ENCODE measurements around the gene XYLT2. TPM values are rescaled to one million over a fixed set of nuclear protein-coding genes. Genes with fewer than 3 reads are reported as not detected.

XYLT2 gene
- total and polyA plus RNA-seq, 2 of the 13 experiments (the other 11 are each of a cell fraction or from before 2014, with no cell fraction given) = 17.0 to 22.1 TPM

DNA sequence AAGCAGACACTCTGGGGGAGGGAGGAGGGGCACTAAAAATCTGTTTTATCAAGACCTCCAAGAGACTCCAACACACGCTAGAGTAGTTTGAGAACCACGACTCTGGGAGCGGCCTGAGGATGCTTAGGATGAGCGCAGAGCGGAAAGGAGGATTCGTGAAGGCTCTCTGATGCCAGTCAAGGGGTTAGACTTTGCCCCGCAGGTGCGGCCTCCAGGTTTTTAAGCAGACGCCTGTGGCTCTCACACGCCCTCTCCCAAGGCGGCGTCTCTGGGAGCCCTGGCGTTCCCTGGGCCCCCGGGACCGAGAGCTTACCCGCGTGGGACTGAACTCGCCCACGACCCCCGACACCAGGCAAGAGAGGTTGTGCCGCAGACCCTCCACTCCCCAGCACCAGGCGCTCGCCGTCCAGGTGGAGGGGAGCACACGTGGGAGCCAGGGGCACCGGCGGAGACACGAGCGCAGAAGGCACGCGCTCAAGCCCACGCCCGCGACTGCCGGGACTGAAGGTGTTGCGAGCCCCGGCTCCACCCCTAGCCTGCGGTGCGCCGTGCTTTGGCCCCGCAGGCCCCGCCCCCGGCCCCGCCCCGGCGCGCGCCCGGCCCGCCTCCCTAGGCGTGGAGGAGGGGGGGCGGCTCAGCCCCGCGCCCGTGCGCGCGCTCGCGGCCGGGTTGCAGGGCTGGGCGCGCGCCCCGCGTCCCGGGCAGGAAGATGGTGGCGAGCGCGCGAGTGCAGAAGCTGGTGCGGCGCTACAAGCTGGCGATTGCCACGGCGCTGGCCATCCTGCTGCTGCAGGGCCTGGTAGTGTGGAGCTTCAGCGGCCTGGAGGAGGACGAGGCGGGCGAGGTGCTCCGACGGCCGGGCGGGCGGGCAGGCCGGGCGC is at the start of gene XYLT2 (continued):
- TF ChIP-seq, protein P1, sequence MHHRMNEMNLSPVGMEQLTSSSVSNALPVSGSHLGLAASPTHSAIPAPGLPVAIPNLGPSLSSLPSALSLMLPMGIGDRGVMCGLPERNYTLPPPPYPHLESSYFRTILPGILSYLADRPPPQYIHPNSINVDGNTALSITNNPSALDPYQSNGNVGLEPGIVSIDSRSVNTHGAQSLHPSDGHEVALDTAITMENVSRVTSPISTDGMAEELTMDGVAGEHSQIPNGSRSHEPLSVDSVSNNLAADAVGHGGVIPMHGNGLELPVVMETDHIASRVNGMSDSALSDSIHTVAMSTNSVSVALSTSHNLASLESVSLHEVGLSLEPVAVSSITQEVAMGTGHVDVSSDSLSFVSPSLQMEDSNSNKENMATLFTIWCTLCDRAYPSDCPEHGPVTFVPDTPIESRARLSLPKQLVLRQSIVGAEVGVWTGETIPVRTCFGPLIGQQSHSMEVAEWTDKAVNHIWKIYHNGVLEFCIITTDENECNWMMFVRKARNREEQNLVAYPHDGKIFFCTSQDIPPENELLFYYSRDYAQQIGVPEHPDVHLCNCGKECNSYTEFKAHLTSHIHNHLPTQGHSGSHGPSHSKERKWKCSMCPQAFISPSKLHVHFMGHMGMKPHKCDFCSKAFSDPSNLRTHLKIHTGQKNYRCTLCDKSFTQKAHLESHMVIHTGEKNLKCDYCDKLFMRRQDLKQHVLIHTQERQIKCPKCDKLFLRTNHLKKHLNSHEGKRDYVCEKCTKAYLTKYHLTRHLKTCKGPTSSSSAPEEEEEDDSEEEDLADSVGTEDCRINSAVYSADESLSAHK (CRISPR knock-in tag; IDR thresholded peaks at IDR 0.05; ENCODE audit: borderline replicate concordance) = no peak
- TF ChIP-seq, protein P2, sequence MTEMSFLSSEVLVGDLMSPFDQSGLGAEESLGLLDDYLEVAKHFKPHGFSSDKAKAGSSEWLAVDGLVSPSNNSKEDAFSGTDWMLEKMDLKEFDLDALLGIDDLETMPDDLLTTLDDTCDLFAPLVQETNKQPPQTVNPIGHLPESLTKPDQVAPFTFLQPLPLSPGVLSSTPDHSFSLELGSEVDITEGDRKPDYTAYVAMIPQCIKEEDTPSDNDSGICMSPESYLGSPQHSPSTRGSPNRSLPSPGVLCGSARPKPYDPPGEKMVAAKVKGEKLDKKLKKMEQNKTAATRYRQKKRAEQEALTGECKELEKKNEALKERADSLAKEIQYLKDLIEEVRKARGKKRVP (CRISPR knock-in tag; IDR thresholded peaks at IDR 0.05) = no peak; a peak in 1 of 4 replicates
- TF ChIP-seq SP2 (CRISPR knock-in tag; IDR thresholded peaks at IDR 0.05) (0 out of 2 replicates have a peak, but pooled peaks have one; percentile 33), MXD4 (CRISPR knock-in tag; IDR thresholded peaks at IDR 0.05) (peak; percentile 53), HOXA9 (CRISPR knock-in tag; IDR thresholded peaks at IDR 0.05; ENCODE audit: borderline replicate concordance) (no peak), HDAC1 (CRISPR knock-in tag; IDR thresholded peaks at IDR 0.05) (no peak; the same call in 1 of the 2 replicates), CBX5 (CRISPR knock-in tag; IDR thresholded peaks at IDR 0.05; ENCODE audit: borderline replicate concordance) (no peak), TBX3 (IDR thresholded peaks at IDR 0.05; ENCODE audit: borderline replicate concordance) (0 out of 2 replicates have a peak, but pooled peaks have one; percentile 36), ARID2 (CRISPR knock-in tag; IDR thresholded peaks at IDR 0.05; ENCODE audit: borderline replicate concordance) (0 out of 2 replicates have a peak, but pooled peaks have one; percentile 45), ATRX (CRISPR knock-in tag; IDR thresholded peaks at IDR 0.05; ENCODE audit: borderline replicate concordance) (no peak), ZFP36L1 (CRISPR knock-in tag; IDR thresholded peaks at IDR 0.05) (no peak), ZMAT3 (CRISPR knock-in tag; conservative IDR thresholded peaks at IDR 0.05) (peak; percentile 89), RFXAP (CRISPR knock-in tag; IDR thresholded peaks at IDR 0.05; ENCODE audit: borderline replicate concordance) (peak; percentile 85), REL (CRISPR knock-in tag; conservative IDR thresholded peaks at IDR 0.05) (no peak), ZNF768 (CRISPR knock-in tag; IDR thresholded peaks at IDR 0.05) (peak; percentile 76; the same call in 1 of the 2 replicates), ZNF234 (CRISPR knock-in tag; conservative IDR thresholded peaks at IDR 0.05) (peak; percentile 74; the same call in 1 of the 2 replicates), SP140L (CRISPR knock-in tag; IDR thresholded peaks at IDR 0.05; ENCODE audit: borderline replicate concordance) (no peak), TEAD3 (CRISPR knock-in tag; optimal IDR thresholded peaks at IDR 0.05; ENCODE audit: borderline replicate concordance) (peak; percentile 11), ZNF12 (CRISPR knock-in tag; IDR thresholded peaks at IDR 0.05) (no peak)
- TF ChIP-seq, protein P3, sequence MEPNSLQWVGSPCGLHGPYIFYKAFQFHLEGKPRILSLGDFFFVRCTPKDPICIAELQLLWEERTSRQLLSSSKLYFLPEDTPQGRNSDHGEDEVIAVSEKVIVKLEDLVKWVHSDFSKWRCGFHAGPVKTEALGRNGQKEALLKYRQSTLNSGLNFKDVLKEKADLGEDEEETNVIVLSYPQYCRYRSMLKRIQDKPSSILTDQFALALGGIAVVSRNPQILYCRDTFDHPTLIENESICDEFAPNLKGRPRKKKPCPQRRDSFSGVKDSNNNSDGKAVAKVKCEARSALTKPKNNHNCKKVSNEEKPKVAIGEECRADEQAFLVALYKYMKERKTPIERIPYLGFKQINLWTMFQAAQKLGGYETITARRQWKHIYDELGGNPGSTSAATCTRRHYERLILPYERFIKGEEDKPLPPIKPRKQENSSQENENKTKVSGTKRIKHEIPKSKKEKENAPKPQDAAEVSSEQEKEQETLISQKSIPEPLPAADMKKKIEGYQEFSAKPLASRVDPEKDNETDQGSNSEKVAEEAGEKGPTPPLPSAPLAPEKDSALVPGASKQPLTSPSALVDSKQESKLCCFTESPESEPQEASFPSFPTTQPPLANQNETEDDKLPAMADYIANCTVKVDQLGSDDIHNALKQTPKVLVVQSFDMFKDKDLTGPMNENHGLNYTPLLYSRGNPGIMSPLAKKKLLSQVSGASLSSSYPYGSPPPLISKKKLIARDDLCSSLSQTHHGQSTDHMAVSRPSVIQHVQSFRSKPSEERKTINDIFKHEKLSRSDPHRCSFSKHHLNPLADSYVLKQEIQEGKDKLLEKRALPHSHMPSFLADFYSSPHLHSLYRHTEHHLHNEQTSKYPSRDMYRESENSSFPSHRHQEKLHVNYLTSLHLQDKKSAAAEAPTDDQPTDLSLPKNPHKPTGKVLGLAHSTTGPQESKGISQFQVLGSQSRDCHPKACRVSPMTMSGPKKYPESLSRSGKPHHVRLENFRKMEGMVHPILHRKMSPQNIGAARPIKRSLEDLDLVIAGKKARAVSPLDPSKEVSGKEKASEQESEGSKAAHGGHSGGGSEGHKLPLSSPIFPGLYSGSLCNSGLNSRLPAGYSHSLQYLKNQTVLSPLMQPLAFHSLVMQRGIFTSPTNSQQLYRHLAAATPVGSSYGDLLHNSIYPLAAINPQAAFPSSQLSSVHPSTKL (CRISPR knock-in tag; IDR thresholded peaks at IDR 0.05) = no peak
- TF ChIP-seq, protein P4, sequence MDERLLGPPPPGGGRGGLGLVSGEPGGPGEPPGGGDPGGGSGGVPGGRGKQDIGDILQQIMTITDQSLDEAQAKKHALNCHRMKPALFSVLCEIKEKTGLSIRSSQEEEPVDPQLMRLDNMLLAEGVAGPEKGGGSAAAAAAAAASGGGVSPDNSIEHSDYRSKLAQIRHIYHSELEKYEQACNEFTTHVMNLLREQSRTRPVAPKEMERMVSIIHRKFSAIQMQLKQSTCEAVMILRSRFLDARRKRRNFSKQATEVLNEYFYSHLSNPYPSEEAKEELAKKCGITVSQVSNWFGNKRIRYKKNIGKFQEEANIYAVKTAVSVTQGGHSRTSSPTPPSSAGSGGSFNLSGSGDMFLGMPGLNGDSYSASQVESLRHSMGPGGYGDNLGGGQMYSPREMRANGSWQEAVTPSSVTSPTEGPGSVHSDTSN (CRISPR knock-in tag; IDR thresholded peaks at IDR 0.05) = no peak

Data from HepG2 (cell line).